ENCODE results near the gene PMVK.

Gene PMVK

DNA sequence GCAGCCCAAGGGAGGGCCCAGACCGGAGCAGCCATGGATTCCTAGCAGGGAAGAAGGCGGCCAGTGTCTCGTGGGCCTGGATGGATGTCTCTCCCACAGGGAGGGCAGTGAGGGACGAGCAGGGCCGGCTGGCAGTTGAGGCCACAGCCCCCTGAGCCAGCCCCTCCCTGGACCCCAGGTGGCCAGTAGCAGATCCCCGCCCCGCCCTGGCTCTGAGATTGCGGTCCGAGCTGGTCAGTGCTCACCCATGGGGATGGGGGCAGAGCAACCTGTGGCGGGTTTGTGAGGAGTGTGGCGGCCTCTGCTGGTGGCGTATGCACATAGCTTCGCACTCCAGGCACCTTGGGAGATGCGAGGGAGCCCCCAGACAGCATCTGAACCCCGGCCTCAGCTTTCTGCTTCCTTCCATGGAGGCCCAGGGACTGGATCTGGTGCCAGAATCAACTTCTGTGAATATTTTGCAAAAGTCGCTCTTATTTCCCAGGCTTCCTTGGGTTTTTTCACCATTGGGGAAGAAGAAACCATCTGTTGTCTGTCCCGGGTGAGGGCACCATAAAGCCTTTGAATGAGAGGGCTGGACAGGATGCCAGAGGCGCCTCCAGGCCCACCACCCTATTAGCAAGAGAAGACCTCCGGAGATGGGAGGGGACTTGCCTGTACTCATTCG is 58.0 kb downstream of the PMVK start:
- peak; percentile 75 for DNase-seq (ENCODE audit: low read depth)

DNA sequence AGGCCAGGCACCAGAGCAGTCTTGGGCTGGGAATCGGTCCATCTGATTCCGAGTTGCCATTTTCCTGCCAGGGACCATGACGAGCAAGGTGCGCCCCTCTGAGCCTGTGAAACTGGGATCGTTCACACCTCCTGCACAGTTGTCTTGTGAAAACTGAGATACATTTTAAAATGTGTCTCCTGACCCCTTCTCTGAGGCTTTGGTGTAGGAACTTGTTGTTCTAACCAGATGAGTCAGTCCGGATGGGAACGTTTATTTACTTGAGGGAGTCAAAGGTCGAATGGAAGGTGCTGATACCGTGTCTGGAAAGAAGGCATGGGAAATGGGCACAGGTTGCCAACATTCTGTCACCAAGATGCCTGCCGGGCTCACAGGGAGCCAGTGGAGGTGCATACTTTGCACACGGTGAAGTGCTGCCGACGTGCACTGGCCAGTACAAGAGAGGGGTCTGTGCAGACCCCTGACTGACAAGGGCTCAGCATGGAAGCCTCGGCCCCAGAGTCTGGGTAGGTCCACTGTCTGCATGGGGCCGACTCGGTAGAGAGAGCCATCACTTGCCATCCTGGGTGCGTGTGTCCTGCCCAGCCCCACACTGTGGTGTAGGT is 59.0 kb downstream of the PMVK start:
- peak; percentile 45 for DNase-seq (ENCODE audit: low read depth)

DNA sequence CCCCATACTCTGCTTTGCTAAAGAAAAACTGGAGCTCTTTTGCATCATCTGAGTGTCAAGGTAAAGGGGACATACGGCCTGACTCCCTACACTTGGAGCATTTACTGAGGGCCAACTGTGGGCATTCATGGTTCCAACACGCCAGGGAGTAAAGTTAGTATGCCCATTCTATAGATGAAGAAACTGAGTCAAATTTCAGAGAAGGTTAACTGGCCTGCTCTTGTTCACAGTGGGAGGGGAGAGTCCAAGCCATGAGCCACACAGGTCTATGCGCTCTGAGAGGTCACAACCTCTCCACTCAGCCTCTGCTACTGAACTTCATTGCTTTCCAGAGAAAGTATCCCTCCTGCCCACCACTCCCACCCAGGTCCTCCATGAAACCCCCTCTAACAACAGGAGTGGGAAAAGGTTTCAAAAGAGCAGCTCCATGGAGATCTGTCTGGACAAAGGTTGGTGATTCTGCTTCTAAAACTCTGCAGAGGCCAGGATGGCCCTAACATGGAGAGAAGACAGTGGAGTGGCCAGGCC is 59.6 kb downstream of the PMVK start:
- DNase-seq (ENCODE audit: low read depth) = no peak

Measured in ELR (cell line).